ENCODE data around the gene CENPH.
"Not testable (repeated sequence)": the region's sequence is repeated elsewhere in the genome, so short reads cannot be mapped to it uniquely, and the experiment has no call there.

- not testable (repeated sequence) for TF ChIP-seq CTCF (IDR thresholded peaks at IDR 0.05; ENCODE audit: low read depth, low read length, missing input control); RAD21 (IDR thresholded peaks at IDR 0.05); SP1 (IDR thresholded peaks at IDR 0.05); ATF3 (IDR thresholded peaks at IDR 0.05); FOXA1 (IDR thresholded peaks at IDR 0.05); YY1 (IDR thresholded peaks at IDR 0.05); MAX (IDR thresholded peaks at IDR 0.05); REST (IDR thresholded peaks at IDR 0.05); JUND (IDR thresholded peaks at IDR 0.05); HNF4A (conservative IDR thresholded peaks at IDR 0.05); RXRA (IDR thresholded peaks at IDR 0.05)
These were observed 49.1 kb upstream of the CENPH start for GRCh38 chr5:69140239-69140638.

All from liver (tissue), 3 donors.